ENCODE measurements around the gene LSM12. TPM values are rescaled to one million over a fixed set of nuclear protein-coding genes. Genes with fewer than 3 reads are reported as not detected.

LSM12 gene
- total and polyA plus RNA-seq, 7 donors = 39.6 to 65.9 (median 47.9) TPM

DNA sequence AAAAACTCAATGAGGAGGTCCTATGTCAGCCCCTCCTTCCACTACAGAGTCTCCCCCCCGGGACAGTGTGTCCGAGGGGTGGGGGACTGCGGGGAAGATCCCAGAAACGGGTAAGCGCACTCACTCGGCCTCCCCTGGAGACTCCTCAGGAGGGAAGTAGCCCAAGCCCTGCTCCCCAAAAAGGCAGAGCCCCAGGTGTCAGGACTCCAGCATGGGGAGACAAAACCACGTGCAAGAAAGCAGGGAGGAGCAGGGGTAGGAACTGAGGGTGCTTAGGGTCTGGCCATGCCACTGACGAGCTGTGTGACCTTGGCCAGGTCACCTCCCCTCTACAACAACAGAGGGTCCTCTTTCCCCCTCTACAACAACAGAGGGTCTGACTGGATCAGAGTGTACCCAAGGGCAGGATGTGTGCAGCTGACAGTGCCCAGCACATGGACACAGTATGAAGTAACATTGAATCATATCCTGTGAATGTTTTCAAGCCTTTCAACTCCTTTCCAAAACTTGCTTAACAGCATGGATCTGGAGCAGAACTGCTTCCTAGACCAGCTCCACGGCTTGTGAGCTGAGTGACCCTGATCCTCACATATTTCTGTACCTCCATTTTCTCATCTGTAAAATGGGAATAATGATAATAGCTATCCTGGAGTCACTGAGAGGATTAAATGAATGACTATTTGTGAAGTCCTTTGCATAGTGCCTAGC is 64.2 kb downstream of the LSM12 start:
- no peaks in the 10 kb centered on the region for H3K36me3 ChIP-seq (ENCODE audit: insufficient read depth in 1 of 2, low read depth in 1 of 2)
- ATAC-seq (no peak), DNase-seq (peak in 1 of 2 donors; percentile 28)
- no peak overlapping the region for H3K27ac ChIP-seq
- no peaks in the 10 kb centered on the region for H3K9me3 ChIP-seq
- WGBS, 3 donors = 58 to 60% (median 60%) methylated on average over 9 of the region's 9 CpGs
- no peak overlapping the region for H3K4me3 ChIP-seq
- intact Hi-C loops (cut with DNase I) = no loop called here
- H3K4me1 ChIP-seq = peaks cover 20% of the 10 kb centered on the region
- TF ChIP-seq, protein P1, sequence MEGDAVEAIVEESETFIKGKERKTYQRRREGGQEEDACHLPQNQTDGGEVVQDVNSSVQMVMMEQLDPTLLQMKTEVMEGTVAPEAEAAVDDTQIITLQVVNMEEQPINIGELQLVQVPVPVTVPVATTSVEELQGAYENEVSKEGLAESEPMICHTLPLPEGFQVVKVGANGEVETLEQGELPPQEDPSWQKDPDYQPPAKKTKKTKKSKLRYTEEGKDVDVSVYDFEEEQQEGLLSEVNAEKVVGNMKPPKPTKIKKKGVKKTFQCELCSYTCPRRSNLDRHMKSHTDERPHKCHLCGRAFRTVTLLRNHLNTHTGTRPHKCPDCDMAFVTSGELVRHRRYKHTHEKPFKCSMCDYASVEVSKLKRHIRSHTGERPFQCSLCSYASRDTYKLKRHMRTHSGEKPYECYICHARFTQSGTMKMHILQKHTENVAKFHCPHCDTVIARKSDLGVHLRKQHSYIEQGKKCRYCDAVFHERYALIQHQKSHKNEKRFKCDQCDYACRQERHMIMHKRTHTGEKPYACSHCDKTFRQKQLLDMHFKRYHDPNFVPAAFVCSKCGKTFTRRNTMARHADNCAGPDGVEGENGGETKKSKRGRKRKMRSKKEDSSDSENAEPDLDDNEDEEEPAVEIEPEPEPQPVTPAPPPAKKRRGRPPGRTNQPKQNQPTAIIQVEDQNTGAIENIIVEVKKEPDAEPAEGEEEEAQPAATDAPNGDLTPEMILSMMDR (IDR thresholded peaks at IDR 0.05) = no peak
- H3K27me3 ChIP-seq (ENCODE audit: insufficient read depth in 3 of 3, low read length in 2 of 3) = peaks cover 0 to 44% (median 19%) of the 10 kb centered on the region in 3 donors

DNA sequence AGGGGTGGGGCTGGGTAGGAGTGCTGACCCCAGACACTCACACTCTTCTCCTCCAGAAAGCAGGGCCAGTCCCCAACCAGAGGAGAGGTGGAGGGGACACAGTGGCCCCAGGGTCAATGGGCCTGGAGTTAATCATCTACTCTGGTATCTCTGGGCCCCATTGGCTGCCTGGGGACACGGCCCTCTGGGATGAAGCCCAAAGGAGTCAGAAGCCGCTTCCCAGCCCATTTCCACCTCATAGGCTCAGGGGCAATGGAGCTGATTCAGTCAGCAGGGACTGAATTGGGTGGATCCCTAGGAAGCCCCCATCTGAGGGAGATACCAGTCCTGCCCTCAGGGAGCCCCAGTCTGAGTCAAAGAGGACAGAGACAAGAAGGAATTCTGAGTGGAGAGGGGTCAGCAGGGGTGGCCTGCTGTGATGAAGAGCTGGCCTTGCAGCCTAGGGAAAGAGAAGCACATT is 65.0 kb downstream of the LSM12 start:
- intact Hi-C loops (cut with DNase I) = no loop called here
- no peak for ATAC-seq
- H3K27me3 ChIP-seq (ENCODE audit: insufficient read depth in 3 of 3, low read length in 2 of 3) = peaks cover 0 to 44% (median 19%) of the 10 kb centered on the region in 3 donors
- H3K4me3 ChIP-seq = no peak overlapping the region
- no peaks in the 10 kb centered on the region for H3K9me3 ChIP-seq
- H3K27ac ChIP-seq = no peak overlapping the region
- TF ChIP-seq, protein P1 (IDR thresholded peaks at IDR 0.05) = no peak
- H3K36me3 ChIP-seq (ENCODE audit: insufficient read depth in 1 of 2, low read depth in 1 of 2) = no peaks in the 10 kb centered on the region
- H3K4me1 ChIP-seq = peaks cover 17% of the 10 kb centered on the region
- peak in 1 of 2 donors; percentile 23 for DNase-seq
- 76 to 81% (median 80%) methylated on average over 2 of the region's 2 CpGs for WGBS, 3 donors

DNA sequence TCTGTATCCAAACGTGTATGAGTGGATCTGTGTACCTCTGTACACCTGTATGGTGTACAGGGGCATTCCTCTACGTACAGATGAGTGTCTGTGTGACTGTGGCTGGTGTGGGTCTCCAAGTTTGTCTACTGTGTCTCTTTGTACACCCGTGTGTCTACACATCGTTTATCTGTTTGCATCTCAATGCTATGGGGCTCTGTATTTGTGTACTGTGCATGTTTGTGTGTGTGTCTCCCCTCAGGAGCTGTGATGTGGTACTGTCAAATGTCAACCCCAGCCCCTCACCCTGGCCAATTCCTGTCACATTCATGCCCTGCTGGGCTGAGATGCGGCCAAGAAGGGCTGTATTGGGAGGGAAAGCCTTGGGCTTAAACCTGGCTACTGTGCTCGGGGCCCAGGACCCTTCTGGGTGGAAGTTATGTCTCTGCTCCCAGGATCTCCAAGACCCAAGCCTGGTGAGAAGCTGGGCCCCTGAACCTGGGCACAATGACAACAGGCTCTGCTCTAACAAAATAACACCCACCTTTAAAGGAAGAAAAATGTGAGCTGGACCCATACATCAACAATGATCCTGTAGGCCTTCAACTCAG is 65.5 kb downstream of the LSM12 start:
- peaks cover 0 to 44% (median 18%) of the 10 kb centered on the region in 3 donors for H3K27me3 ChIP-seq (ENCODE audit: insufficient read depth in 3 of 3, low read length in 2 of 3)
- TF ChIP-seq, protein P1 (IDR thresholded peaks at IDR 0.05) = no peak

DNA sequence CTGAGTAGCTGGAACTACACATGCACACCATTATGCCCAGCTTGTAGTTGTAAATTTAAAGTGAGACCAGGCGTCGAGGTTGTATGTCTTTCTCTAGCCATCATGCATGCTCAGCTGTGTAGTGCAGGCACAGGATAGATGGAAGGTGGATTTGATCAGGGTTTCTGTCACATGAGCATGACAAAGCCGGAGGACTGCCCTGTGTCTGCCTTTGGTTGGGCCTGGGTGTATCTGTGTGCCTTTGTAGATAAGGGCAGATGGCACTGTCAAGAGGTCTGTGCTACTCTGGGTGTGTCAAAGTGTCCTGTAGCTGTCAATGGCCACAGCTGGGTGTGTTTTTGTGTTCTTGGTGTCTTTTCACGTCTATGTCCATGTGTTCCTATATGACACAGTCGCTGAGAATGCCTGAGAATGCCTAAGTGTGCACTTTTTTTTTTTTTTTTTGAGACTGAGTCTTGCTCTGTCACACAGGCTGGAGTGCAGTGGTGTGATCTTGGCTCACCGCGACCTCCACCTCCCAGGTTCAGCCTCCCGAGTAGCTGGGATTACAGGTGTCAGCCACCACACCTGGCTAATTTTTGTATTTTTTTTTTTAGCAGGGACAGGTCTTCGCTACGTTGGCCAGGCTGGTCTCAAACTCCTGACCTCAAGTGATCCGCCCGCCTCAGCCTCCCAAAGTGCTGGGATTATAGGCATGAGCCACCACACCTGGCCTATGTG is 66.2 kb downstream of the LSM12 start:
- Histone ChIP-seq H3K4me3 (no peak overlapping the region), H3K36me3 (ENCODE audit: insufficient read depth in 1 of 2, low read depth in 1 of 2) (no peaks in the 10 kb centered on the region), H3K27me3 (ENCODE audit: insufficient read depth in 3 of 3, low read length in 2 of 3) (peaks cover 0 to 39% (median 15%) of the 10 kb centered on the region in 3 donors), H3K4me1 (peaks cover 6% of the 10 kb centered on the region), H3K27ac (no peak overlapping the region), H3K9me3 (no peaks in the 10 kb centered on the region)
- DNase-seq (no peak), ATAC-seq (no peak)
- 82 to 88% (median 83%) methylated on average over 11 to 12 of the region's 12 CpGs for WGBS, 3 donors
- intact Hi-C loops (cut with DNase I) = no loop called here
- TF ChIP-seq, protein P1 (IDR thresholded peaks at IDR 0.05) = no peak

More for the DNA sequence above, 65.5 kb downstream of the LSM12 start:
- DNase-seq = no peak
- no peak for ATAC-seq
- WGBS, 3 donors = 75 to 83% (median 79%) methylated on average over 6 of the region's 6 CpGs
- intact Hi-C loops (cut with DNase I) = no loop called here
- Histone ChIP-seq H3K36me3 (ENCODE audit: insufficient read depth in 1 of 2, low read depth in 1 of 2) (no peaks in the 10 kb centered on the region), H3K4me3 (no peak overlapping the region), H3K9me3 (no peaks in the 10 kb centered on the region), H3K27ac (no peak overlapping the region), H3K4me1 (peaks cover 12% of the 10 kb centered on the region)

Measured in psoas muscle (tissue), 8 donors.